Adrenal gland (tissue), 5 donors: ENCODE results near the gene TBKBP1.

Experiments
- CTCF ChIP-seq, 6 experiments: fragments of 450-650 bp in 4 of 6; fragments of 200-600 bp in 2 of 6; sonication (generic) in 1 of 6; IDR thresholded peaks; 1 replicate in 5 of 6; 2 replicates in 1 of 6; pipeline versions ENCODE4 v1.5.1 to v1.8.0; 2016 to 2021; ENCODE audit warnings: antibody characterized with exemption in 6 of 6, mild to moderate bottlenecking in 2 of 6, moderate library complexity in 1 of 6
- POLR2A ChIP-seq, 2 donors: fragments of 450-650 bp; IDR thresholded peaks; one replicate each; pipeline ENCODE4 v1.6.1; 2017; ENCODE audit warnings: antibody characterized with exemption in 2 of 2, mild to moderate bottlenecking in 2 of 2, moderate library complexity in 1 of 2
- donor health status: DM: no; HTN: no; CAD: no.

GRCh38 chr17:47712330-47713023 lies 18.5 kb downstream of the TBKBP1 start:
- TF ChIP-seq POLR2A (IDR thresholded peaks at IDR 0.05) (no peak), CTCF (IDR thresholded peaks at IDR 0.05) (no peak)
